Neural progenitor cell (in vitro differentiated cells): Measurements from ENCODE around the gene RAB3D. TPM values are rescaled to one million over a fixed set of nuclear protein-coding genes. Genes with fewer than 3 reads are reported as not detected.

Source experiments
- DNase-seq: peaks from one replicate; pipeline ENCODE4 v3.0.0-alpha.2; 2016; ENCODE audit warnings: low spot score
- H2AFZ ChIP-seq: fragments of 200-600 bp; sonication (generic); replicated peaks from 2 replicates; pipeline ENCODE4 v1.6.1; 2016; ENCODE audit warnings: antibody characterized with exemption
- H3F3A ChIP-seq: fragments of 200-600 bp; sonication (generic); 2 replicates; pipeline ENCODE4 v1.6.1; 2016; ENCODE audit warnings: antibody characterized with exemption, low read depth
- H3K27ac ChIP-seq: fragments of 200-600 bp; sonication (generic); 2 replicates; pipeline ENCODE4 v1.5.1; 2016; ENCODE audit warnings: mild to moderate bottlenecking
- H3K27me3 ChIP-seq: fragments of 200-600 bp; sonication (generic); 2 replicates; pipeline ENCODE4 v1.6.1; 2016; ENCODE audit warnings: mild to moderate bottlenecking, moderate library complexity
- H3K36me3 ChIP-seq: fragments of 200-600 bp; sonication (generic); 2 replicates; pipeline ENCODE4 v1.5.1; 2016
- H3K4me1 ChIP-seq: fragments of 200-600 bp; sonication (generic); 2 replicates; pipeline ENCODE4 v1.6.1; 2016; ENCODE audit warnings: mixed run types
- H3K4me2 ChIP-seq: fragments of 200-600 bp; sonication (generic); 2 replicates; pipeline ENCODE4 v1.6.1; 2016
- H3K4me3 ChIP-seq: fragments of 200-600 bp; sonication (generic); 2 replicates; pipeline ENCODE4 v1.5.1; 2016
- H3K79me2 ChIP-seq: fragments of 200-600 bp; sonication (generic); 2 replicates; pipeline ENCODE4 v1.6.1; 2016; ENCODE audit warnings: low read depth
- H3K9ac ChIP-seq: fragments of 200-600 bp; sonication (generic); 2 replicates; pipeline ENCODE4 v1.6.1; 2016
- H3K9me3 ChIP-seq: fragments of 200-600 bp; sonication (generic); 2 replicates; pipeline ENCODE4 v1.5.1; 2016; ENCODE audit warnings: low read depth
- H4K20me1 ChIP-seq: fragments of 200-600 bp; sonication (generic); 2 replicates; pipeline ENCODE4 v1.6.1; 2016; ENCODE audit warnings: low read depth
- H3K27ac Mint-ChIP-seq: 3 replicates; pipeline ENCODE4 v1.8.0; 2021; ENCODE audit warnings: mixed read lengths
- H3K27me3 Mint-ChIP-seq: 2 replicates; pipeline ENCODE4 v1.8.0; 2022; ENCODE audit warnings: low read depth, mild to moderate bottlenecking, inconsistent platforms, moderate library complexity, mixed read lengths; ENCODE audit not compliant: insufficient read depth
- H3K36me3 Mint-ChIP-seq: 3 replicates; pipeline ENCODE4 v1.8.0; 2021; ENCODE audit warnings: mixed read lengths
- H3K4me1 Mint-ChIP-seq: 3 replicates; pipeline ENCODE4 v1.8.0; 2021; ENCODE audit warnings: mixed read lengths
- H3K4me3 Mint-ChIP-seq: 3 replicates; pipeline ENCODE4 v1.8.0; 2021; ENCODE audit warnings: mild to moderate bottlenecking, moderate library complexity, mixed read lengths
- H3K9me3 Mint-ChIP-seq: 3 replicates; pipeline ENCODE4 v1.8.0; 2020; ENCODE audit warnings: mixed read lengths
- CTCF ChIP-seq: fragments of 200-600 bp; sonication (generic); IDR thresholded peaks from 2 replicates; pipeline ENCODE4 v1.5.1; 2017; ENCODE audit warnings: antibody characterized with exemption, mild to moderate bottlenecking
- EZH2 ChIP-seq: fragments of 200-600 bp; sonication (generic); IDR thresholded peaks from 2 replicates; pipeline ENCODE4 v1.6.1; 2017; ENCODE audit warnings: antibody characterized with exemption, mild to moderate bottlenecking, moderate library complexity
- EZH2phosphoT487 ChIP-seq: fragments of 200-600 bp; sonication (generic); IDR thresholded peaks from 2 replicates; pipeline ENCODE4 v1.6.1; 2017; ENCODE audit warnings: antibody characterized with exemption
- total RNA-seq: library from RNA; depleted of rRNA; stranded (reverse); fragments of >200 nt; gene quantifications from 2 replicates; pipeline ENCODE4 v1.2.3, GENCODE V29; 2015; ENCODE audit warnings: low replicate concordance

The RAB3D gene
- total RNA-seq, 1 donor from 2014 or later = 5.5 TPM

- Histone ChIP-seq H3K36me3 (no peaks in the 10 kb centered on the region), H3K4me1 (no peaks in the 10 kb centered on the region), H3K9ac (no peak overlapping the region), H3K4me3 (no peak overlapping the region), H3K79me2 (no peaks in the 10 kb centered on the region), H3K4me2 (no peak overlapping the region), H2AFZ (no peak overlapping the region), H3K27me3 (no peaks in the 10 kb centered on the region), H3K27ac (no peak overlapping the region), H3F3A (no peaks in the 10 kb centered on the region), H4K20me1 (no peaks in the 10 kb centered on the region), H3K9me3 (no peaks in the 10 kb centered on the region)
- DNase-seq = no peak
- Mint-ChIP-seq H3K9me3 (no peaks in the 10 kb centered on the region), H3K27me3 (peaks cover 14% of the 10 kb centered on the region), H3K4me3 (peak overlapping the region; percentile 13), H3K4me1 (peaks cover 31% of the 10 kb centered on the region), H3K36me3 (peaks cover 5% of the 10 kb centered on the region), H3K27ac (no peak overlapping the region)
- TF ChIP-seq CTCF = no peak
- TF ChIP-seq EZH2phosphoT487 = no peak
- TF ChIP-seq EZH2 = no peak
Measured at GRCh38 chr19:11324748-11325389, 14.6 kb downstream of the RAB3D start.

DNA sequence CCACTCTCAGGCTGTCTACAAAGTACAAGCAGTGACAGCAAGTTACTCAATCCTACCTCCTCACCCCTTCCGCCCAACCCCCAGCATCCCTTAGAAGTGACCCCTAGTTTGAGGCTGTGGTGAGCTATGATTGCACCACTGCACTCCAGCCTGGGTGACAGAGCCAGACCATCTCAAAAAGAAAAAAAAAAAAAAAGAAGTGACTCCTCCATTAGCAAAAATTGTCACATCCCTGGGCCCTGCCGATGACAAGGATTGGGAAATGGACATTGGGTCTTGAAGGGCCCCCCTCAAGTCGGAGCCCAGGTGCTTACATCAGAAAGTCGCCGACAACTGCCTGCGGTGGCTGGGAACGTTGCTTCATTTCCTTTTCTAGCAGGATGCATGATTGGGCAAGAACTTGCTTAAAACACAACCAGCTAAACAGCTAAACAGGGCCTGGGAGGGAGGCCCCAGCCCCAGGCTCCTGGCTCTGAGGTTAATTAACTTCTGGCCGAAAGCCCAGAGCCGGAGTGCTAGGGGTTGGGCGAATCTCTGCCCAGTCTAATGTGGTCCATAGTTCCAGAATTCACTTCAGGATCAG, 15.3 kb downstream of the RAB3D start:
- Histone ChIP-seq H3K4me1 (no peaks in the 10 kb centered on the region), H3K27me3 (no peaks in the 10 kb centered on the region), H3K9ac (no peak overlapping the region), H3F3A (no peaks in the 10 kb centered on the region), H3K9me3 (no peaks in the 10 kb centered on the region), H3K4me3 (no peak overlapping the region), H4K20me1 (no peaks in the 10 kb centered on the region), H3K36me3 (no peaks in the 10 kb centered on the region), H3K79me2 (no peaks in the 10 kb centered on the region), H2AFZ (no peak overlapping the region), H3K27ac (no peak overlapping the region), H3K4me2 (no peak overlapping the region)
- Mint-ChIP-seq H3K9me3 (no peaks in the 10 kb centered on the region), H3K27me3 (peaks cover 18% of the 10 kb centered on the region), H3K4me1 (peaks cover 31% of the 10 kb centered on the region), H3K36me3 (peaks cover 5% of the 10 kb centered on the region), H3K27ac (no peak overlapping the region), H3K4me3 (peak overlapping the region; percentile 13)
- DNase-seq = no peak
- TF ChIP-seq EZH2phosphoT487 = no peak
- no peak for TF ChIP-seq CTCF
- no peak for TF ChIP-seq EZH2

- no peaks in the 10 kb centered on the region for H3K9me3 ChIP-seq
- H4K20me1 ChIP-seq = no peaks in the 10 kb centered on the region
- H3K79me2 ChIP-seq = no peaks in the 10 kb centered on the region
- H3K4me1 Mint-ChIP-seq = peaks cover 34% of the 10 kb centered on the region
- no peaks in the 10 kb centered on the region for H3K27me3 ChIP-seq
- no peak for DNase-seq
- no peak overlapping the region for H3K4me3 ChIP-seq
- TF ChIP-seq EZH2 (no peak), EZH2phosphoT487 (no peak), CTCF (no peak)
- no peak overlapping the region for H2AFZ ChIP-seq
- no peaks in the 10 kb centered on the region for H3K36me3 ChIP-seq
- H3K4me2 ChIP-seq = no peak overlapping the region
- H3K4me1 ChIP-seq = no peaks in the 10 kb centered on the region
- no peak overlapping the region for H3K4me3 Mint-ChIP-seq
- peaks cover 18% of the 10 kb centered on the region for H3K27me3 Mint-ChIP-seq
- H3K27ac ChIP-seq = no peak overlapping the region
- no peaks in the 10 kb centered on the region for H3F3A ChIP-seq
- H3K9ac ChIP-seq = no peak overlapping the region
- H3K27ac Mint-ChIP-seq = no peak overlapping the region
- H3K36me3 Mint-ChIP-seq = peaks cover 5% of the 10 kb centered on the region
- H3K9me3 Mint-ChIP-seq = no peaks in the 10 kb centered on the region
Measured at GRCh38 chr19:11323601-11324078, 15.8 kb downstream of the RAB3D start.
